Non-pigmented ciliary epithelial cell (primary cell): ENCODE data around the gene CD84.
"Not testable (repeated sequence)": the region's sequence is repeated elsewhere in the genome, so short reads cannot be mapped to it uniquely, and the experiment has no call there.

Experiments used
- DNase-seq: peaks from one replicate; pipeline ENCODE4 v3.0.0-alpha.2; 2010; ENCODE audit warnings: low read depth

CD84 gene

DNA sequence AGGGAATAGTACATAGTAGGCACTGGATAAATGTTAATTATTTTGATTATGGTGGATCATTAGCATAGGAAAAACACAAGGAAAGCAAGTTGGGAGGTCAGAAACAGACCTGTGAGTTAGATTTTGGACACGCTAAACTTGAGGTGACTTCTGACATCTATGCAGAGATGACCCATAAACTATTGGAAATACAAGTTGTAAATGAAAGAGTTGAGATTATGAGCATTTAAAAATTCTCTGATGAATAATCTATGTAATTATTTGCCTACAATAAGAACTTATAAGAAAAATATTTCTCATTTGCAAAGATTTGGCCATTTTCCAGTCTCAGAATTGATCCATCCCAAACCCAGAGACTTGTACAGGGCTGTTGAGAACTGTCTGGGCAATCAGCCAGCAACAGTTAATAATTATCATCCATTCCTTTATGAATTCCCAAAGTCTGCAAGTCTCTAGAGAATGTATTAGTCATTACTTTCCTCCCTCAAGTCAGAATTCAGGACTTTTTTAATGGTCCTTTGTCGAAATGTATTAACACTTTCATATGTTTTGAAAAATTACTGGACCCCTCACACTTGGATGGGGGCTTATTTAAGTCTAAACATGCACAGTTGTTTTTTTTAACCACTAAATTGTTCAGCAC lies 36.9 kb downstream of the CD84 start:
- no peak for DNase-seq

DNA sequence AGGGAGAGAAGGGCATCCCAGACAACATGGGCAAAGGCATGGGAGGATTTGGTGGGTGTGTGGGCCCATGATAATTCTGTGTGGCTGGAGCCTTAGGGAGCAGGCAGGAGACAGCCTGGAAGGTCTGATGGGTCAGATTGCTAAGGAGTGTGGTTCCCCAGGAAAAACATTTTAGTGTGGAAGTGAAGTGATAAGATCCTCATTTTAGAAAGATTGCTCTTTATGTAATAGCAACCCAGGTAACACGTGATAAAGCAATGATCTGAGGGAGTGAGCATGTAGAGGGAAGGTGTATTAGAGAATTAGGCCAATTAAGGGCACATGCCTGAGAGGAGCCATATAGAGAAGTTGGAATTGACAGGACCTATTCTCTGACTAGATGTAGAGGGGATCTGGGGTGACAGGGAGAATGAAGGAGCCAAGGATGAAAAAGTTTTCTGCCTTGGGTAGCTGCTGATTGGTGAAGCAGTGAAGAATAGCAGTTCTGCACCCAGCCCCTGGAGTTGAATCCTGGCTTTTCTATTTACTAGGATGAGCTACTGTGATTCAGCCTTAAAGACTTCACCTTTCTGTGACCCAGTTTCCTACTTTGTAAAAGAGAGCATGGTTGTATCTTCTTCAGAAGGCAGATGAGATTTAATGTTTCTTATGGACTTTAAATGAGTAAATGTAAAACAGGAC lies 37.5 kb downstream of the CD84 start:
- no peak for DNase-seq

DNA sequence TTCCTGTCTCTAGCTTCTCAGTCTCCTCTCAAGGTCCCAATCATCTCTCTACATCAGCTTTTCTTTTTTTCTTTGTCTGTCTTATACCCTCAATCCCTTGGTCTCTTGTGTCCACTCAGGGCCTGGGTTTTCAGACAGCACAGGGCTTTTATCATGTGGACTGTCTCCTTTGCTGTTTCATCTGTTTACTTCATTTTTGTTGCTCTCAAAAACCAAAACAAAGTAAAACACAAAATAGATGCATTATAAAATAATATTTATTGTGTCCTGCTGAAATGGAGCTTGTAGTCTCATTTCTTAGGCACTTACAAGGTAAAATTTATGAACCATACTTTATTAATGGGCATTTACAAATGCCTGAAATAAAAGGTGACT lies 38.5 kb downstream of the CD84 start:
- no peak for DNase-seq

DNA sequence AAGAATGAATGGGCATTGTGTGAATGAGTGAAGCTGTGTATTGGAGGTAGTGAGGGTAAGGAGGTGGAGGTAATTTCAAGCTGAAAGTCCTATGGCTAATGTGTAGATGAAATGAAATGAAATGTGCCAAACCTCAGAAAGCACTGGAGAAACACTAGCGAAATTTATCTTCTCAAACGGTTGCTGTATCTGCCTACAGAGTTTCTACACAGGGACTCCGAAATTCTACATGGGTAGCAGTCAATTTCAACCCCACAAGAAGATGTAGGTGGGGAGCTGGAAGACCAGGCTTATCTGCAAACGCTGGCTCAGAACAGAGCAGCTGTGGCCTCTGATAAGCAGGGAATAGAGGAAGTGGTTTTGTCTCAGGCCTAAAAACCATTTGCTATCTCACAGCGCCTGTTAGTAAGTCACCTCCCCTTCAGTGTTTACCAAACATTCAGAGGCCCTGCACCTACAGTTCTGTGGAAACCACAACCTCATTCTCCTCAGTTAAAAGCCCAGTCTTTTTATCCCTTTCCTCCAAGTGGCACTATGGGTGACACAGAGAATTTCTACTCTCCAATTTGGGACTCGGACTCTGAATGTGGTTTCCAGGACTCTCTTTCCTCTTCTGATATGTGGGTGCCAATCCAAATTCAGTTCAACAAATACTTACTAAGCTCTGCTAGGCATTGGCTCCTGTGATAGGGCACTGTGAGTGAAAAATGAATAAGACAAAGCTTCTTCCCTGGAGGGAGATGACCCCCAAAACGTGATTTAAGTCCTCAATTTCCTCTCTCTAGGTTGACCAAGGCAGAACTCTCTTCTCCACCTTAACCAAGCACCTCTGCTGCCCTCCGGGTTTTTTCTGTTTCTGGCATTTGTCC lies 39.1 kb downstream of the CD84 start:
- DNase-seq, result no peak

DNA sequence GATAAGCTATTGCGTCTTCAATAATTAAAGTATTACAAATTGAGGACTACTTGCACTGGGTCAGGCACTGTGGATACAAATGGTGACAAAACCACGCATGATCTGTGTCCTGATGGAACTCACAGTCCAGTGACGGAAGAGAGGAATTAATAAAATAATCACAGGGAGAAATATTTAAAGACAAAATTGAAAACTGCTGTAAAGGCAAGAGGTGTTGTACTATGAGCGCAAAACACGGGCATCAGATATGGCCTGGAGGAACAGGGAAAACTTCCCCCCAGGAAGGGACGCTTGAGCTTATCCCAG lies 39.7 kb downstream of the CD84 start:
- DNase-seq, result no peak

DNA sequence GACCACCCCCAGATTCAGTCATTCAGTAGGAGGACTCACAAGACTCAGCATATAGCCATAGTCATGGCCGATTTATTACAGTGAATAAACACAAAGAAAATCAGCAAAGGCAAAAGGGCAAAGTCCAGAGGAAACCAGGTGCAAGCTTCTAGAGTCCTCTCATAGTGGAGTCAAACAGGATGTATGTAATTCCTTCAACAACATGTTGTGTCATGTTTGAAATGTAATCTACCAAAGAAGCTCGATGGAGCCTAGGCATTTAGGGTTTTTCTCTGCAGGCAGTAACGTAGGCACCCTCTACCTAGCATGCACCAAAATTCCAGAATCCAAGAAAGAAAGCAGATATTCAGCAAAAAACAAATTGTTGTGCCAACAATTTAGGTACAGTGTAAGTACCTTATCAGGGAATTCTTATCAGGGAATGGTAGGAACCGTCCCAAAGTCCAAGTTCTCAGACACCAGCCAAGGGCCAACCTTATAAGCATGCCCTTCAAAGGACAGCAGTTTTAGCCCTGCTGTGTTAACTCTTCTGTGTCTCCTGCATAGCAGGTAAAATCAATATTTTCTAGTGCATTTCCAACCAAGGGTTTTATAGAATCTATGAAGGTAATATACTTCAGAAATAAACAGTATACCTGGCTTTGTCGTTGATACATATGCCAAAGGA lies 40.2 kb downstream of the CD84 start:
- DNase-seq, result no peak

DNA sequence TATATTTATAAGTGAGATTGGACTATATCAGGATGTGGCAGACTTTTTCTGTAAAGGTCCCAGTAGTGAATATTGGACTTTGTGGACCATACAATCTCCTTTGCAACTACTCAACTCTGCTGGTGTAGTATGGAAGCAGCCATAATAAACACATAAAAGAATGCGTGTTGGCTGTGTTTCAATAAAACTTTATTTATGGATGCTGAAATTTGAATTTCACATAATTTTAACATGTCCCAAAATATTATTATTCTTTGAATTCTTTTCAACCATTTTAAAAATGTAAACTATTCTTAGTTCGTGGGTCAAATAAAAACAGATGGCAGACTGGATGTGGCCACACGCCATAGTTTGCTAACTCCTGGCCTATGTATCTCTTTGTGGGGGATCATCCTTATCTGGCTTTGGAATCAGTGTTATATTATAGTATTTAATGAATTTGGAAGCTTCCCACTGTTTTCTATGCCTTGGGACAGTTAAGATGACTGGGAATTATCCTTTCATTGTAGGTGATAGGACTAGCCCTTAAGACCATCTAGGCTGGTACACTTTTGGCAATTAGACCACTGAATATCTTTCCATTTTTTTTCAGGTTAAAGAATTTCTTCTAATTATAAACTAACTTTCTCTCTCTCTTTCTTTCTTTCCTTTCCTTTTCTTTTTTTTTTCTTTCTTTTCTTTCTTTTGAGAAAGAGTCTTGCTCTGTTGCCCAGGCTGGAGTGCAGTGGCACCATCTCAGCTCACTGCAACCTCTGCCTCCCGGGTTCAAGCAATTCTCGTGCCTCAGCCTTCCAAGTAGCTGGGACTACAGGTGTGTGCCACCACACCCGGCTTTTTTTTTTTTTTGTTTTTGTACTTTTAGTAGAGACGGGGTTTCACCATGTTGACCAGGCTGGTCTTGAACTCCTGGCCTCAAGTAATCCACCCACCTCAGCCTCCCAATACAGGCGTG lies 41.3 kb downstream of the CD84 start:
- no peak for DNase-seq

DNA sequence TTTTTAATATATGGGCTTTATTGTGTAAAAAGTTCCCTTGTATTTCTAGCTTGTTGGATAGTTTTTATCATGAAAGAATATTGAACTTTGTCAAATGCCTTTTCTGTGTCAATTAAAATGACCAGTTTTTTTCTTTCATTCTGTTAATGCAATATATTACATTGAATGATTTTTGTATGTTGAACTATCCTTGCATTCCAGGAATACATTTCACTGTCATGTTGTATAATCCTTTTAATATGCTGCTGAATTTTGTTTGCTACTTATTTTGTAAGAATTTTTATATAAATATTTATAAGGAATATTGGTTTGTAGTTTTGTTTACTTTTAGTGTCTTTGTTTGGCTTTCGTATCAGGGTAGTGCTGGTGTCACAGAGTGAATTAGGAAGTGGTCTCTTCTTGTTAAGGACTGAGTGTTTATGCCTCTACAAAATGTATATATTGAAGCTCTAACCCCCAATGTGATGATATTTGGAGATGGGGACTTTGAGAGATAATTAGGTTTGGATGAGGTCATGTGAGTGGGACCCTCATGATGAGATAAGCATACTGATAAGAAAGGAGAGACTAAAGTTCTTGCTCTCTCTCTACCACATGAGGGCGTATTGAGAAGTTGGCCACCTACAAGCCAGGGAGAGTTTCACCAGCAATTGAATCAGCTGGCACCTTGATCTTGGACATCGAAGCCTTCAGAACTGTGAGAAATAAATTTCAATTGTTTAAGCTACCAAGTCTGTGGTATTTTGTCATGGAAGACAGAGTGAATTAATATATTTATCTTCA lies 44.3 kb downstream of the CD84 start:
- no peak for DNase-seq

DNA sequence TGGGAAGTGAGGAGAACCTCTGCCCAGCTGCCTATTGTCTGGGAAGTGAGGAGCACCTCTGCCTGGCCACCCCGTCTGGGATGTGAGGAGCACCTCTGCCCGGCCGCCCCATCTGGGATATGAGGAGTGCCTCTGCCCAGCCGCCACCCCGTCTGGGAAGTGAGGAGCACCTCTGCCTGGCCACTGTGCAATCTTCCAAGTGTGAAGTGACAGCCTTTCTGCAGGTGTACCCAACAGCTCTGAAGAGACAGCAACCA lies 46.8 kb downstream of the CD84 start:
- DNase-seq, result not testable (repeated sequence)

DNA sequence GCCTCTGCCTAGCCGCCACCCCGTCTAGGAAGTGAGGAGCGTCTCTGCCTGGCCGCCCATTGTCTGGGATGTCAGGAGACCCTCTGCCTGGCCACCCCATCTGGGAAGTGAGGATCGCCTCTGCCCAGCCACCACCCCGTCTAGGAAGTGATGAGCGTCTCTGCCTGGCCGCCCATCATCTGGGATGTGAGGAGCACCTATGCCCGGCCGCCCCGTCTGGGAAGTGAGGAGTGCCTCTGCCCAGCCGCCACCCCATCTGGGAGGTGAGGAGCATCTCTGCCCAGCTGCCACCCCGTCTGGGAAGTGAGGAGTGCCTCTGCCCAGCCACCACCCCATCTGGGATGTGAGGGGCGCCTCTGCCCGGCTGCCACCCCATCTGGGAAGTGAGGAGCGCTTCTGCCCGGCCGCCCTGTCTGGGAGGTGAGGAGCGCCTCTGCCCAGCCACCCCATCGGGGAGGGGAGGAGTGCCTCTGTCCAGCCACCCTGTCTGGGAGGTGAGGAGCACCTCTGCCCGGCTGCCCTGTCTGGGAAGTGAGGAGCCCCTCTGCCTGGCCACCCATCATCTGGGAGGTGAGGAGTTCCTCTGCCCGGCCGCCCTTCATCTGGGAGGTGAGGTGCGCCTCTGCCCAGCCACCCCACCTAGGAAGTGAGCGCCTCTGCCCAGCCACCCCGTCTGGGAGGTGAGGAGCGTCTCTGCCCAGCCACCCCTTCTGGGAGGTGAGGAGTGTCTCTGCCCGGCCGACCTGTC lies 47.3 kb downstream of the CD84 start:
- DNase-seq, result not testable (repeated sequence)

DNA sequence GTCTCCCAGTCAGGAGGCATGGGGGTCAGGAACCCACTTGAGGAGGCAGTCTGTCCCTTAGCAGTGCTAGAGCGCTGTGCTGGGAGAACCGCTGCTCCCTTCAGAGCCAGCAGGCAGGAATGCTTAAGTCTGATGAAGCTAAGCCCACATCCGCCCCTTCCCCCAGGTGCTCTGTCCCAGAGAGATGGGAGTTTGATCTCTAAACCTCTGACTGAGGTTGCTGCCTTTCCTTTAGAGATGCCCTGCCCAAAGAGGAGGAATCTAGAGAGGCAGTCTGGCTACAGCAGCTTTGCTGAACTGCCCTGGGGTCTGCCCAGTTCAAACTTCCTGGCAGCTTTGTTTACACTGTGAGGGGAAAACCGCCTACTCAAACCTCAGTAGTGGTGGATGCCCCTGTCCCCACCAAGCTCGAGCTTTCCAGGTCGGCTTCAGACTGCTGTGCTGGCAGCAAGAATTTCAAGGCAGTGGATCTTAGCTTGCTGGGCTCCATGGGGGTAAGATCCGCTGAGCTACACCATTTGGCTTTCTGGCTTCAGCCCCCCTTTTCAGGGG lies 49.8 kb downstream of the CD84 start:
- not testable (repeated sequence) for DNase-seq

DNA sequence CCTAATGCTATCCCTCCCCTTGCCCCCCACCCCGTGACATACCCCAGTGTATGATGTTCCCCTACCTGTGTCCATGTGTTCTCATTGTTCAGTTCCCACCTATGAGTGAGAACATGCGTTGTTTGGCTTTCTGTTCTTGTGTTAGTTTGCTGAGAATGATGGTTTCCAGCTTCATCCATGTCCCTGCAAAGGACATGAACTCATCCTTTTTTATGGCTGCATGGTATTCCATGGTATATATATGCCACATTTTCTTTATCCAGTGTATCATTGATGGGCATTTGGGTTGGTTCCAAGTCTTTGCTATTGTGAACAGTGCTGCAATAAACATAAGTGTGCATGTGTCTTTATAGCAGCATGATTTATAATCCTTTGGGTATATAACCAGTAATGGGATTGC lies 55.5 kb downstream of the CD84 start:
- DNase-seq, result not testable (repeated sequence)

DNA sequence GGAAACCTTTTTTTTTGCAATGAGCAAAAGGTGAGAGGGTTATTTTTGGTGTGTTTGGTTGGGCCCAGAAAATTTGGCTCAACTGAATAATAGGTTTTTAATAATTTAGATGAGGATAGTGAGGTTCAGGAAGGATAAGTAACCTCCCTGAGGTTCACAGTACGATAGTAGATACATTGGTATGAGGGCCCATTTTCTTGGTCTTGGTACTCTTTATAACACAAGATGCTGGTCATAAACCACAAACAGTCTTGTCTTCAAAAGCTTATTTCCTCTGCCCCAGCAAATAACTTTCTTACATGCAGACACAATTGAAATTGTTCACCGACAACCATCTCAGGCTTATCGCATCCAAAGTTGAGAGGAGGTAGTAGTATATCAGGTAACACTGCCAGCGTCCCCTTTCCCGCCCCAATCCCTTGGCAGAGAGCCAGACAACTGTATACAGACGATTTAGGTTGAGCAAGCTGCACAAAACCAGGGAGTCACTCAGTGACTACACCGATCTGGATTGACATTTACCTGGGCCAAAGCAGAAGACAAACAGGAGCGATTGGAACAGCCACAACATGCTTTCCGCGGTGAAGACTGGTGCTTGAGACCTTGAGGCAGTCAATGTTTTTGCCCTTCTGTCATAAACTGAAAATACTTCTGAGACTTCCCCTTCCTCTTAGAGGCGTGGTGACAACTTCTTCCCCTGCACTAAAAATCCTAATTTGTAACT lies 56.5 kb downstream of the CD84 start, which contains the start of gene SLAMF6:
TSS of gene SLAMF6 (minus strand) at position 634 of the 724 bp plus-strand sequence. CDS start at position 571, 63 bp downstream.
- no peak for DNase-seq

DNA sequence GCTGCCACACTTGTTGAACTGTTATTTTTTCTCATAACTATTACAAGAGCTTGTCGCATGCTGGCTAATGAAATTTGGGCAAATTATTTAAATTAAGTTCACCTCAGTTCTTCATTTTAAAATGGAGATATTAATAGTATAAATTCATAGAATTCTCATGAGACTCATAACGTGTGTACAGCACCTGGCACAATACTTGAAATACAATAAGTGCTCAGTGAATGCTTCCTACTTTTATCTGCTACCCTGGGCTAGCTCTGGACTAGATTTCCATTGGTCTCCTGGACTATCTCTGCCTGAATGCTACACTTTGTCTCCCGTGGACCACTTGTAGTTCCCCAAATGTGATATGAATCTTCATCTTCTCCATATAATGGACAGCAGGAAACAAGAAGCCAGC lies 57.2 kb downstream of the CD84 start:
- DNase-seq, result no peak

DNA sequence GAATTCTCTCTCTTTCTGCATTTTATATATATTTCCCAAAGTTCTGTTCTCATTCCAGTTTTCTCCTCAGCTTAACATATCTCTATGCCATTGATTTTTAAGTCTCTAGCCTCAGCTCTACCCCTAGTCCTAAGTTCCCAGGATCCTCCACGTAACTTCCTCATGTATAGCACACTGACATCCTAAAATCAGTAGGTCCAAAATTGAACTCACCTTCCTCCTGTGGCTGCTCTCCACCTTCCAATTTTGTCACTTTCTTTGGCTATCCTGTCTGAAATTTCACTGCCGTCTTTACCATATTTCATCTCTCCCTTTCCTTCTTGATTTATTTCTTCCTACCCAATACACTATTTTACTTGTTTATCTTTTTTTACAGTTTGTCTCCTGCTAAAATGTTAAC lies 57.7 kb downstream of the CD84 start:
- no peak for DNase-seq

DNA sequence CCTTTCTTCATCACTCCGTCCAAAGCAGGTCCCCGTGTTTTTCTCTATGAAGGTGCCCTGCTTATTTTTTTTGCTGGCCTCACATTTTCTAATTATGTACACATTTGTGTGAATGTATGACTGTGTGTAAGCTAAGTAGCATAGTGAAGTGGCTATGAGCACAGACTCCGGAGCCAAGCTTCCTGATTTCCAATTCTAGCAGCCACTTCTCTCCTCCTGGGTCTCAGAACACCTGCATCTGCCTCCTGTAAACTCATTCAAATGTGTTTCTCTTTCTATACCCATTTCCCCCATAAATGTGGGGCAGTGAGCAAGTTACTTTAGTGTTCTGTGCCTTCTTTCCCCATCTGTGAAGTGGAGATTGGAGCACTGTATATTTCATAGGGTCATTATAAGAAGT lies 58.3 kb downstream of the CD84 start:
- DNase-seq, result no peak

DNA sequence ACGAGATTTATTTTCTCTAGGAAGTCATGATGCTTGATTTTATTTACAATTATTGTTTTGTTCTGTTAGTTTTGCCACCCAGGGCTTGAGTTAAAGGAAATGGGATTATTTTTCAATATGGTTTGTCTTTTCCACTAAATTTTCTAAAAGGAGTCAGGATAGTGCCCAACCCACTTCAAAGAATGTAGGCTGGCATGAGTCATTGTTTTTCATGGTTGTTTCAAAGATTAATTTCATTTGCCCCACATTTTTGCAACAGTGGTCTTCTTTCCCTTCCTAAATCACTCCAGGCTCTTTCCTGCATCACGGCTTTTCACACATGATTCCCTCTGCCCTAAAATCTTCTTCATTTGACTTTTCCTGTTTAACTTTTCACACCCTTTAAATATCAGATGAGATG lies 58.7 kb downstream of the CD84 start:
- no peak for DNase-seq

DNA sequence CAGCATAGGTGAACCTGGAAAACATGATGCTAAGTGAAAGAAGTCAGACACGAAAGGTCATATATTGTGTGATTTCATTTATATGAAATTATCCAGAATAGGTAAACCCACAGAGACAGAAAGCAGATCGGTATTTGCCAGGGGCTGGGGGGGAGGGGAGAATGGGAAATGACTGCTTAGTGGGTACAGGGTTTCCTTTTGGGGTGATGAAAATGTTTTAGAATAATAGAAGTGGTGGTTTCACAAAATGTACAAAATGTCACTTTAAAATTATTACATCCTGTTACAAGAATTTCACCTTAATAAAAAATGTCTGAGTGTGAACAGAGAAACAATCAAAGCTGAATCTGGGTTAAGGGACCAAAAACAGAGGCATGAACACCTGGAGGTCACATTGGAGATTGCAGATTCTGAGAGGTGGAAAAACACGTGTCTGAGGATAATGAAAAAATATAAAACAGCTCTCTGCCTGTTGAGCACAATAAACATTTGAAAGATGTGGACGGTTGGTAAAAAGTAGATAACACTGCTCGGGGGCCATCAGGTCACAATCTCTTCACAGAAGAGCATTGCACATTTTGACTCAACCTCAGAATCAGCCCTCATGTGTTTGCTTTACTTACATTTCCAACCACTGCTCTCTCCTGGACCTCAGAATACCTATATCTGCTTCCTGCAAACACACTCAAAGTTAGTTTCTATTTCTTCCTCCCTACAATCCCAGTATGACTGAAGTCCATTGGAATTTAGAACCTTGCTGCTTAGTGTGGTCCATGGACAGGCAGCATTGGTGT lies 59.5 kb downstream of the CD84 start:
- DNase-seq, result no peak
